Lower lobe of right lung (tissue), 2 donors: ENCODE results near the gene CLCN2. TPM values are rescaled to one million over a fixed set of nuclear protein-coding genes. Genes with fewer than 3 reads are reported as not detected.

Experiments used
- ATAC-seq, 2 donors: fragments of 200-7000 bp; cut with Tn5 transposase; one replicate each; pipeline ENCODE4 v1.9.1; 2020 to 2022; ENCODE audit warnings: mild to moderate bottlenecking in 2 of 2, moderate library complexity in 2 of 2
- DNase-seq: peaks from one replicate; pipeline ENCODE4 v3.0.0-alpha.2; 2020
- H3K27ac ChIP-seq: fragments of 200-600 bp; one replicate; pipeline ENCODE4 v1.8.0; 2022
- H3K27me3 ChIP-seq: fragments of 200-600 bp; one replicate; pipeline ENCODE4 v1.8.0; 2022; ENCODE audit warnings: low read depth
- H3K36me3 ChIP-seq: fragments of 200-600 bp; one replicate; pipeline ENCODE4 v1.8.0; 2022; ENCODE audit warnings: mild to moderate bottlenecking
- H3K4me1 ChIP-seq: fragments of 200-600 bp; one replicate; pipeline ENCODE4 v1.8.0; 2022
- H3K4me3 ChIP-seq: fragments of 200-600 bp; one replicate; pipeline ENCODE4 v1.8.0; 2022; ENCODE audit warnings: mild to moderate bottlenecking
- H3K9me3 ChIP-seq: fragments of 200-600 bp; one replicate; pipeline ENCODE4 v1.8.0; 2022
- intact Hi-C: fragments of 100-400 bp; cut with DNase I; formaldehyde crosslinking; loops from one replicate; pipeline ENCODE4 v1.11.0; 2022
- total RNA-seq: library from RNA; stranded (reverse); fragmentation: NEBNext Ultra II Directional; extraction: Animal tissue kit (Norgen Biotek cat#: 25700); gene quantifications from one replicate; pipeline ENCODE4 v1.2.1, GENCODE V29; 2021
- TF ChIP-seq, protein P1 (sequence below): fragments of 200-600 bp; IDR thresholded peaks from one replicate; pipeline ENCODE4 v1.8.0; 2022; ENCODE audit warnings: antibody characterized with exemption, mild to moderate bottlenecking
- donor health status: DM: no; HTN: yes; CAD: no; lungs with severe emphysema.

Gene CLCN2
- total RNA-seq, 1 donor from 2014 or later = 4.4 TPM

DNA sequence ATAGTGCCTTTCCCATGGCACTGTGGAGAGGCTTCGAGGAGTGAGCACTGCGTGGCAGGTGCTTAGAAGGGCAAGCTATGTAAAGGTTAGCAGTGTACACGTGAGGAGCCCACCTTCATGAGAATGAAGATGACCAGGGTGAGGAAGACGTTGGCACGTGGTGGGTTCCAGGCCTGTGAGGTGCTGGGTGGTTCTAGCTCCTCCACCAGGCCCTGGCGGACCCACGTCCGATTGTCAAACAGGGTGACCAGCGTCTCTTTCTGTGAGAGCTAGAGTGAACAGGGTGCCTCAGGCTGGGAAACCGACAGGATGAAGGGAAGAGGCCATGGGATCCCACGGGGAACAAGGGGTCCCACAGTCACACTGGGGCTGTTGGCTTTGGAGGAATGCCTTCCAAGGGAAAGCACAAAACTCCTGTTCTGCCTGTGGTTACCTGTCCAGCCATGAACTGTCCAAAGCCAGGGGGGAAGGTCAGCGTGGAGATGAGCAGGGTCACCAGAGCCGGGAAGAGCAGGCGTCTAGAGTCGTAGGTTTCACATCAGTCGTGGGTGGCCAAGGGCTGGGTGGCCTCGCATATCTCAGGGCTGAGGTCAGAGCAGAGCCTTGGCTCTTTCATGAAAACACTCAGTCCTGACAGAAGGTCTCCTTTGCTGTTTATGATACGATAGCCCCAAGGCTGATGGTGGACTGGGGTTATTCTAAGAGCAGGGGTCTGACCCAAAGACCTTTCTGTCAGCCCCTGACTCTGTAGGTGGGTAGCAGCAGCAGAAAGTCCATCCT, 6.0 kb downstream of the CLCN2 start:
- Histone ChIP-seq H3K4me3 (no peak overlapping the region), H3K4me1 (peaks cover under 1% of the 10 kb centered on the region), H3K9me3 (no peaks in the 10 kb centered on the region), H3K27ac (no peak overlapping the region), H3K36me3 (peaks cover 10% of the 10 kb centered on the region), H3K27me3 (no peaks in the 10 kb centered on the region)
- ATAC-seq = no peak
- peak; percentile 39 for DNase-seq
- intact Hi-C loops = no loop called here
- TF ChIP-seq, protein P1, sequence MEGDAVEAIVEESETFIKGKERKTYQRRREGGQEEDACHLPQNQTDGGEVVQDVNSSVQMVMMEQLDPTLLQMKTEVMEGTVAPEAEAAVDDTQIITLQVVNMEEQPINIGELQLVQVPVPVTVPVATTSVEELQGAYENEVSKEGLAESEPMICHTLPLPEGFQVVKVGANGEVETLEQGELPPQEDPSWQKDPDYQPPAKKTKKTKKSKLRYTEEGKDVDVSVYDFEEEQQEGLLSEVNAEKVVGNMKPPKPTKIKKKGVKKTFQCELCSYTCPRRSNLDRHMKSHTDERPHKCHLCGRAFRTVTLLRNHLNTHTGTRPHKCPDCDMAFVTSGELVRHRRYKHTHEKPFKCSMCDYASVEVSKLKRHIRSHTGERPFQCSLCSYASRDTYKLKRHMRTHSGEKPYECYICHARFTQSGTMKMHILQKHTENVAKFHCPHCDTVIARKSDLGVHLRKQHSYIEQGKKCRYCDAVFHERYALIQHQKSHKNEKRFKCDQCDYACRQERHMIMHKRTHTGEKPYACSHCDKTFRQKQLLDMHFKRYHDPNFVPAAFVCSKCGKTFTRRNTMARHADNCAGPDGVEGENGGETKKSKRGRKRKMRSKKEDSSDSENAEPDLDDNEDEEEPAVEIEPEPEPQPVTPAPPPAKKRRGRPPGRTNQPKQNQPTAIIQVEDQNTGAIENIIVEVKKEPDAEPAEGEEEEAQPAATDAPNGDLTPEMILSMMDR = no peak

- H3K4me1 ChIP-seq = no peaks in the 10 kb centered on the region
- H3K4me3 ChIP-seq = no peak overlapping the region
- H3K27me3 ChIP-seq = no peaks in the 10 kb centered on the region
- no peak for ATAC-seq
- intact Hi-C loops = no loop called here
- TF ChIP-seq, protein P1 = no peak
- peaks cover 10% of the 10 kb centered on the region for H3K36me3 ChIP-seq
- DNase-seq = peak; percentile 39
- no peaks in the 10 kb centered on the region for H3K9me3 ChIP-seq
- H3K27ac ChIP-seq = no peak overlapping the region
These were observed 6.7 kb downstream of the CLCN2 start for GRCh38 chr3:184354754-184355153.

DNA sequence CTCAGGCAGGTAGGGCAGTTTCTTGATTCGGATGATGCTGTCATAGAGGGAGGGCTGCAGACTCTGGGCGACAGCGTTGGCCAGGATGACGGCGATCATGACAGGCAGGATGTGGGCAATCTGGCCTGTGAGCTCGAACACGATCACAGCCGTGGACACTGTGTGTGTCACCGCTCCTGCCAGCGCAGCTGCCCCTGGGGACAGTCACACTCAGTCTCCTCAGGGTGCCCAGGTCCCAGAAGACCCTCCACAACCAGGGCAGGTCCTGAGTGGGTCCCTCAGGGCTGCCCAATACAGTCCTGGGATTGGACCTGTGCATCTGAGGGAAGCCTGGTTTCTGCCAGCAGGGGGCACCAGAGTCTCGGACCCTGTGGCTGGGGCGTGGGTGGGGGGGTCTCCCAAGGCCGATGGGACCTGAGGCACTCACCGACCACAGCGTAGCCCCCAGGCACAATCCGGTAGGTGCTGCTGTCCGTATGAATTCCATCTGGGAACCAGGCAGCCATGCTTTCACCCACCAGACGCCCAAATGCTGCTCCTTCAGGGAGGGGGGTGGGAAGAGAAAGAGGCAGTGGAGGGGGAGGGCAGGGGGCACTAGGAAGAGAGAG, 7.2 kb downstream of the CLCN2 start:
- DNase-seq (peak; percentile 69), ATAC-seq (peak; percentile 60 to 63)
- Histone ChIP-seq H3K27ac (no peak overlapping the region), H3K36me3 (peaks cover 10% of the 10 kb centered on the region), H3K4me1 (no peaks in the 10 kb centered on the region), H3K9me3 (no peaks in the 10 kb centered on the region), H3K4me3 (no peak overlapping the region), H3K27me3 (no peaks in the 10 kb centered on the region)
- TF ChIP-seq, protein P1 = peak; percentile 70
- intact Hi-C loops = no loop called here

- Histone ChIP-seq H3K4me3 (no peak overlapping the region), H3K9me3 (no peaks in the 10 kb centered on the region), H3K36me3 (peaks cover 10% of the 10 kb centered on the region), H3K27me3 (no peaks in the 10 kb centered on the region), H3K27ac (no peak overlapping the region), H3K4me1 (no peaks in the 10 kb centered on the region)
- DNase-seq (no peak), ATAC-seq (no peak)
- intact Hi-C loops = no loop called here
- TF ChIP-seq, protein P1 = no peak
These were observed 7.9 kb downstream of the CLCN2 start for GRCh38 chr3:184353546-184353941.

DNA sequence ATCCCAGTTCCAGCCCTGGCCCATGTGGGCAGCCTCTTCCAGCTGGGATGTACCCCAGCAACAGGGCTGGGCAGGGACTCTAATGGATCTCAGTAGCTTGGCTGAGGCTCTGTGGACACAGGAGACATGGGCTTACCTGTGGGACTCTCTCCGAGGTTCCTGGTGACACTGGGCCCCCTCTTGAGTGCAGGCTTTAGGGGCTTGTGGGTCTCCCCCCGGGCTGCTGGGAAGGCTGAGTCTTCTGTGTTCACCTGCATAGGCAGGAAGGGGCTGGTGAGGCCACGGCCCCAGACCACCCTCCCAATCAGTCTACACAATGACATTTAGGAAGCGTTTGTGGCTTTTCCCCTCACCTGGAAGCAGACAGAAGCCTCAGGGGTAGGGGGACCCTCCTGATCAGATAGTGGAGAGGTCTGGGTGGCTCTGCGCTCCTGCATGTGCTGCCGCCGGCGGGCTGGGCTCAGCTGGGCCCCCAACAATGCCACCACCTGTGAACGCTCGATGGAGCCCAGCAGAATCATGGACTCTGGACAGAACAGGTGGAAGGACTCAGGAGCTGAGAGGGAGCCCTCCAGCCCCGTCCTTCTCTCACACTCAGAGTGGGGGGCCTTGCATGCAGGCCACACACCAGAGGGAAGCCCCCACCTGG, 8.4 kb downstream of the CLCN2 start:
- H3K4me3 ChIP-seq = no peak overlapping the region
- intact Hi-C loops = no loop called here

More for the DNA sequence above, 8.4 kb downstream of the CLCN2 start:
- TF ChIP-seq, protein P1 = no peak
- Histone ChIP-seq H3K27me3 (no peaks in the 10 kb centered on the region), H3K36me3 (peaks cover 6% of the 10 kb centered on the region), H3K9me3 (no peaks in the 10 kb centered on the region), H3K4me1 (no peaks in the 10 kb centered on the region), H3K27ac (no peak overlapping the region)
- DNase-seq = no peak
- ATAC-seq = no peak
